ENCODE data around the gene SNX6. TPM values are rescaled to one million over a fixed set of nuclear protein-coding genes. Genes with fewer than 3 reads are reported as not detected.

Gene SNX6
- total RNA-seq, 1 experiment from 2014 or later: 73.4 TPM

DNA sequence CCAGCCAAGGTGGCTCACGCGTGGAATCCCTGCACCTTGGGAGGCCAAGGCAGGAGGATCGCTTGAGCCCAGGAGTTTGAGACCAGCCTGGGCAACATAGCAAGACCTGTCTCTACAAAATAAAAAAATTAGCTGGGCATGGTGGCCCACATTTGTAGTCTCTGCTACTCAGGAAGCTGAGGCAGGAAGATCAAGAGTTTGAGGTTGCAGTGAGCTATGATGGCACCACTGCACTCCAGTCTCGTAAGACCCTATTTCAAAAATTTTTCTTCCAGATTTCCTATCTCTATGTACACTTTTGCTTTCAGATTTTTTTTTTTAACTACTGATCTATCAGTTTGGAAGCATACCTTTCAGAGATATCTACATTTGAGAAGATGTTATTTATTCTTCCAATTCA, 15.3 kb downstream of the SNX6 start:
- Histone ChIP-seq H3K79me2 (ENCODE audit: insufficient read depth, low read length) (peaks cover 28% of the 10 kb centered on the region), H3K27ac (ENCODE audit: low read depth, low read length) (no peak overlapping the region), H3K36me3 (ENCODE audit: control insufficient read depth in 1 of 2, insufficient read depth in 2 of 2, low read length in 2 of 2) (peaks cover 5% of the 10 kb centered on the region in 2 experiments), H3K4me1 (ENCODE audit: control insufficient read depth in 1 of 2, insufficient read depth in 2 of 2, low read length in 2 of 2) (no peaks in the 10 kb centered on the region), H3K27me3 (ENCODE audit: insufficient read depth, low read length) (no peaks in the 10 kb centered on the region), H3K9me3 (ENCODE audit: control insufficient read depth in 1 of 2, insufficient read depth in 1 of 2, low read depth in 1 of 2, low read length in 2 of 2) (no peaks in the 10 kb centered on the region), H3K9me2 (ENCODE audit: insufficient read depth) (no peaks in the 10 kb centered on the region), H3K9ac (ENCODE audit: low read length) (no peak overlapping the region), H4K20me1 (ENCODE audit: insufficient read depth) (no peaks in the 10 kb centered on the region), H3K4me3 (replicated peaks in 1 of 2; ENCODE audit: low read depth in 1 of 2, low read length in 2 of 2) (no peak overlapping the region), H2AFZ (ENCODE audit: low read depth, low read length, poor library complexity, severe bottlenecking) (no peak overlapping the region), H3K4me2 (ENCODE audit: low read length) (no peak overlapping the region)
- BruUV-seq (replicated peaks): no TSS peak
- ATAC-seq (no peak), DNase-seq (ENCODE audit: low read depth, low spot score) (no peak)
- TF ChIP-seq ELF1 (IDR thresholded peaks at IDR 0.05; ENCODE audit: borderline replicate concordance, low read depth): no peak
- TF ChIP-seq, protein P1, sequence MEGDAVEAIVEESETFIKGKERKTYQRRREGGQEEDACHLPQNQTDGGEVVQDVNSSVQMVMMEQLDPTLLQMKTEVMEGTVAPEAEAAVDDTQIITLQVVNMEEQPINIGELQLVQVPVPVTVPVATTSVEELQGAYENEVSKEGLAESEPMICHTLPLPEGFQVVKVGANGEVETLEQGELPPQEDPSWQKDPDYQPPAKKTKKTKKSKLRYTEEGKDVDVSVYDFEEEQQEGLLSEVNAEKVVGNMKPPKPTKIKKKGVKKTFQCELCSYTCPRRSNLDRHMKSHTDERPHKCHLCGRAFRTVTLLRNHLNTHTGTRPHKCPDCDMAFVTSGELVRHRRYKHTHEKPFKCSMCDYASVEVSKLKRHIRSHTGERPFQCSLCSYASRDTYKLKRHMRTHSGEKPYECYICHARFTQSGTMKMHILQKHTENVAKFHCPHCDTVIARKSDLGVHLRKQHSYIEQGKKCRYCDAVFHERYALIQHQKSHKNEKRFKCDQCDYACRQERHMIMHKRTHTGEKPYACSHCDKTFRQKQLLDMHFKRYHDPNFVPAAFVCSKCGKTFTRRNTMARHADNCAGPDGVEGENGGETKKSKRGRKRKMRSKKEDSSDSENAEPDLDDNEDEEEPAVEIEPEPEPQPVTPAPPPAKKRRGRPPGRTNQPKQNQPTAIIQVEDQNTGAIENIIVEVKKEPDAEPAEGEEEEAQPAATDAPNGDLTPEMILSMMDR (IDR thresholded peaks at IDR 0.05 in 2 of 3, conservative IDR thresholded peaks at IDR 0.05 in 1 of 3; ENCODE audit: borderline replicate concordance in 1 of 3, insufficient read depth in 1 of 3, low read depth in 2 of 3, low read length in 2 of 3): no peak
- no peak for TF ChIP-seq SRF (IDR thresholded peaks at IDR 0.05; ENCODE audit: low read depth)
- TF ChIP-seq CEBPB (IDR thresholded peaks at IDR 0.05; ENCODE audit: low read depth): no peak
- TF ChIP-seq EZH2 (IDR thresholded peaks at IDR 0.05): no peak
- TF ChIP-seq, protein P2, sequence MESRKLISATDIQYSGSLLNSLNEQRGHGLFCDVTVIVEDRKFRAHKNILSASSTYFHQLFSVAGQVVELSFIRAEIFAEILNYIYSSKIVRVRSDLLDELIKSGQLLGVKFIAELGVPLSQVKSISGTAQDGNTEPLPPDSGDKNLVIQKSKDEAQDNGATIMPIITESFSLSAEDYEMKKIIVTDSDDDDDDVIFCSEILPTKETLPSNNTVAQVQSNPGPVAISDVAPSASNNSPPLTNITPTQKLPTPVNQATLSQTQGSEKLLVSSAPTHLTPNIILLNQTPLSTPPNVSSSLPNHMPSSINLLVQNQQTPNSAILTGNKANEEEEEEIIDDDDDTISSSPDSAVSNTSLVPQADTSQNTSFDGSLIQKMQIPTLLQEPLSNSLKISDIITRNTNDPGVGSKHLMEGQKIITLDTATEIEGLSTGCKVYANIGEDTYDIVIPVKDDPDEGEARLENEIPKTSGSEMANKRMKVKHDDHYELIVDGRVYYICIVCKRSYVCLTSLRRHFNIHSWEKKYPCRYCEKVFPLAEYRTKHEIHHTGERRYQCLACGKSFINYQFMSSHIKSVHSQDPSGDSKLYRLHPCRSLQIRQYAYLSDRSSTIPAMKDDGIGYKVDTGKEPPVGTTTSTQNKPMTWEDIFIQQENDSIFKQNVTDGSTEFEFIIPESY (IDR thresholded peaks at IDR 0.05; ENCODE audit: extremely low read depth, insufficient replicate concordance, low read length): no peak
- CTCF ChIA-PET: no interaction called here
- POLR2A ChIA-PET: no interaction called here
- intact Hi-C loops (cut with micrococcal nuclease): no loop called here
- RAD21 ChIA-PET (ENCODE audit: low non-redundant PET in 1 of 2, low total read pairs in 2 of 2, uncharacterized antibody in 2 of 2, unreplicated experiment in 2 of 2): no interaction called here
